NCI-H1092 (cell line): ENCODE results near the gene ERBB4.

Source experiments
- DNase-seq: peaks from one replicate; lab custom pipeline; 2025; lab: John Stamatoyannopoulos, UW

ERBB4 gene

DNA sequence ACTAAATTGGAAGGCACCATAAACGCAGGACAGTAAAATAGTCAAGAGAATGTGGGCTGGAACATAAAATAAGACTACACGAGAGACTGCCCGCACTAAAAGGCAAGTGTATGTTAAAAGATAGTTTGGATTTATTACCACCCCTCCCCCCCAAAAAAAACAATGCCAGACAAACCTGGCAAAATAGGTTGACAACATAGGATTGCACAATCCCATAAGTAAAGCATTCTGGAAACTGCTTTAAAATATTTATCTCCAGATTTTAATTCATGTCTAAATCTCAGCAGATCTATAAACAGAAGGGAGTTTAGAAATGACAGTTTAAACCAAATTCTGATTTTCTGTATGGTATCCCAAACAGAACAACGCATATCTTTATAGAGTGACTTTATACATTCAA is 455.1 kb downstream of the ERBB4 start:
- DNase-seq: no peak

DNA sequence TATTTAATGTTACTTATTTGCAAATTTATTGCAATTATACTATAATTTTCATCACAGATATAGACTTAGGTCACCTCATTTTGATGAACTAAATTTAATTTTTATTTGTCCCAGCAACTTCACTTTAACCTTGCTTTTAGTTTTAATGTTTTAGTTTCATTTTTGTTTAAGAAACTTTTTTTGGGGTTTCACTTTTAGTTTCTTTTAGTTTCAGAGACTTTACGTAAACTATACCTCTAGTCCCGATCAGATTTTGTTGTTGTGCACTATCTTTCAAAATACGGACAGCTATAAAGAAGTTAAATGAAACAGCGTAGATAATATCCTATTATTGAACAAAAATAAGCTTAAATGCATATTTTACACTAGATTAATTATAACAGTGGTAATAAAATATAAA is 460.5 kb downstream of the ERBB4 start:
- no peak for DNase-seq

DNA sequence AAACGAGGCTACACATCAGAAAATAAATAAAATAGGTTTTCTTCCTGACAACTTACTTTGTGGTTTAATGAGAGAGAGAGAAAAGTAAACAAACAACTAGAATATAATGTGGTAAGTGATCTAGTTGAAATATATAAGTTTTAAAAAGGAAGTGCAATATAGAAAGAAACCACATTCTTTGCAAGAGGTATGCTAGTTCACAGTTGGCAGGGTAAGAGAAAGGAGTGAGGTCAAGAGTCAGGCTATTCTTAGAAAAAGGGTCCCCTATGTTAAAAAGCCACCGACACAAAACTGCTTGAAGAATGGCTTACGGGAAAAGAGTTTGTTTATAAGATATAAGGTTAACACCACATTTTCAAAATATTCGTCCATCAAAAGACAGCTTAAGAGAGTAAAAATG is 462.1 kb downstream of the ERBB4 start:
- DNase-seq: no peak

DNA sequence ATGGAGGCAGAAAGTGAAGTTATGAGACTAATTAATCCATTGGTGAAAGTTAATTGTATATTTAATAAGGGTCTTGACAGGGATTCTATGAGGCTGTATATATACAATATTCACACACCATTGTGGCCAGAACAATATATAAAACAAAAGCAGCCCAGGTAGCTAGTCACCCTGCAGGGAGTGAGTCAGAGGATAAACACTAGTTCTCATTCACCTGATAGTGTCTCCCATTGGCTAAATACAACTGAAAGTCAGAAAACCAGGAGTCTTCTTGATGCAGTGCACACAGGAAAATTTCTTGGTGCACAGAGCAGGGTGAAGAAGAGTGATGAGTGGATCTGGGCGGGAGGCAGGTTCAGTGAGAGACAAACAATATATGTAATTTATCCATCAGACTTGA is 465.2 kb downstream of the ERBB4 start:
- DNase-seq: no peak

DNA sequence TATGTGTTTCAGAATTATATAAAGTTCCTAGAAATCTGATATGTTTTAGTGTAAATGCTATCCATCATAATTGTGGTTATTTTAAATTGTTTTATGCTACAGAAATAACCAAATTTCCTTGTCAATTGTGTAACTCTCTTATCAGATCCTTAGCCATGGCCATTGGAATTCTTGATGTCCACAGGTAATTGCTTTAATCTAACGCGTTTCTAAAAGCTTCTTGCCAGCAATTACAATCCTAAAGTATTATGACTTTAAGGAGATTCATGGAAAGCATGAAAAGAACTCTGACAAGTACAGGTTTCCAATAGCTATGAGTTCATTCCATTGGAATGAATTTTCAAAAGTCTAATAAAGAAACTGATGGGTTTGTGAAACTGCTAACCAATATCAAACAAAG is 472.1 kb downstream of the ERBB4 start:
- DNase-seq: no peak

DNA sequence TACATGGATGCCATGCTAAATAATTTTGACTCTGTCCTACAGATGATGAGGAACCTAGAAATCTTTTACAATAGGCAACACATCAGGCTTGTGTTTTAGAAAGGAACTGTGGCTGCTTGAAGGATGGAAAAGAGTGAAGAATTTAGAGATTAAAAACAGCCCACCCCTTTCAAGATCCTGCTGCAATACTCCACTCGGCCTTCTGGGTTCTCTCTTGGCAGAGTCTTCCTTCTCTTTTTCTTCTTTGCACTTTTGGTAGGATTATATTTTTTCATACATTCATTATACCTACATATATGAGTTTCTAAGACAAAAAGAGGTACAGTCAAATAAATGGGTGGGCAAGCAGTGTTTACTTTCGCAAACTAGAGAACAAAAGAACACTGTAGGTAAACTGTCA is 474.3 kb downstream of the ERBB4 start:
- DNase-seq: no peak

DNA sequence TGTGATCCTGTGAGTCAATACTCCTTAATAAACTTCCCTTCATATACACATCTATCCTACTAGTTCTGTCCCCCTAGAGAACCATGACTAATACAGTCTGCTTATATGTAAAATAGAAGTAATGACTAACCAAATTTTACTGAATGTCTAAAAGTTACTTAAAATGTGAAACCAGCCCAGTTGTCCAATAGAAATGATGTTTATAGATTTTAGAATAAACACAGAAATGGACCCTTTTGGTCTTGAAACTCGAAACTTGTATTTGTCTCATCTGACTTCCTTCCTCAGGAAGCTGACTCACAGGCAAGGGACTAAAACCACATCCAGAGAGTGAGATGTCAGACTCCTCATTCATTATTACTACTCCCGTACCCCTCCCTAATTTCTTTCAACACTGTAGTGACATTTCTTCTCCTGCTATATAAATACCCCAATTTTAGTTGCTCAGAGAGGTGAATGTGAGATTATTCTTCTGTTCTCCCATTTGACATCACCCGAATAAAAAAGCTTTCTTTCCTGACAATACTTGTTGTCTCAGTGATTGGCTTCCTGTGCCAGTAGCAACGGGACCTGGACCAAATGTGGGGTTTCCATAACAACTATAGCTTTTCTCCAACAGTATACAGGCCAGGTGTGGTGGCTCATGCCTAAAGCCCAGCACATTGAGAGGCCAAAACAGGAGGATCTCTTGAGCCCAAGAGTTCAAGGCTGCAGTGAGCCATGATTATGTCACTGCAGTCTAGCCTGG is 486.0 kb downstream of the ERBB4 start:
- DNase-seq: no peak

DNA sequence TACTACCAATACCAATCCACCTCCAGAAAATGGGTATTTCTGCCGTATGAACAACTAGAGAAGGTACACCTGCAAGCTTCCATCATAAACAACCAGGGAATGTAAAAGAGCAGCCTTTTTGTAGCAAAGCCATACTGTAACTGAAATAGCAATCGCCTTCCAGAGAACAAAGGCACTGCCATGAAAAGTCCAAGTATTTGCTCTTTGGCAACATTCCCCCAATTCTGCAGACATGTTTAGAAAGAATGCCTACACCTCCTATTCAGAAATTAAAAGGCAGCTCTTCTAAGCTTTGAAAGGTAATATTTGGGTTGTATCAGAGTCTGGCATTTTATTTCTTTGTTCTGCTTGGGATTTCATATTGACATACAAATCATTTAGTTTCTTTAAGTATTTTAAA is 487.7 kb downstream of the ERBB4 start:
- no peak for DNase-seq

DNA sequence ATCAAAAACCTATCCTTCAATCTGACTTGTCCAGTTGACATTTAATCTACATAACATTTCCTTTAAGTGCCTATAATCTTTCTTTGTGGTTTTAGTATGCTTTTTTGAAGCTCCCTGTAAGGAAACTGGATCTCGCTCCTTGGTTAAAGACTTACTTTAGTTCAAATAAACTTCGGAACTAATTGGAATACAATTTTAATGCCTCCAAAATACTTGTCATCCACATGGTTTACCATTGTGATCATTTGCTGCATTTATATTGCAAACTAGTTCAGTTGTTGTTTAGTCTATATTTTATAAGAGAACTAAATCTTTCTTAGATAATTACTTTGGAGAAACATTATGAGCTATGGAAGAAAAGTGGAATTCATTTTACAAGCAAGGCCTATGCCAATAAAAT is 496.0 kb downstream of the ERBB4 start:
- no peak for DNase-seq

DNA sequence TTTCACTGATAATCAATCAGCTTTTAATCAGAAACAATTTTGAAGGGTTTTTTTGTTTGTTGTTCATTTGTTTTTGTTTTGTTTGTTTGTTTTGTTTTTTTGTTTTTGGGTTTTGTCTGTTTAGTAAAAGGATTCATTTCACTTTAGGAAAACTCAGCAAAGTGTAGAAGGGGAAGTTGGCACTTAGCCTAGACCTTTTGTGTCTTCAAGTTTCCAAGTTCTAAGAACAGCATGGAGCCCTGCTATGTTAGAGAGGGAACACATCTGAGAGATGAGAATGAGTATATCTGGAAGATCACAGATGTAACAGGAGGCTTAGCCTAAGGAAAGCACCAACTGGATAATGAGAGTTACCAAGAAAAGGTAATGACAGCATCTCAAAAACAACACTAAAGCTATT is 501.5 kb downstream of the ERBB4 start:
- no peak for DNase-seq

DNA sequence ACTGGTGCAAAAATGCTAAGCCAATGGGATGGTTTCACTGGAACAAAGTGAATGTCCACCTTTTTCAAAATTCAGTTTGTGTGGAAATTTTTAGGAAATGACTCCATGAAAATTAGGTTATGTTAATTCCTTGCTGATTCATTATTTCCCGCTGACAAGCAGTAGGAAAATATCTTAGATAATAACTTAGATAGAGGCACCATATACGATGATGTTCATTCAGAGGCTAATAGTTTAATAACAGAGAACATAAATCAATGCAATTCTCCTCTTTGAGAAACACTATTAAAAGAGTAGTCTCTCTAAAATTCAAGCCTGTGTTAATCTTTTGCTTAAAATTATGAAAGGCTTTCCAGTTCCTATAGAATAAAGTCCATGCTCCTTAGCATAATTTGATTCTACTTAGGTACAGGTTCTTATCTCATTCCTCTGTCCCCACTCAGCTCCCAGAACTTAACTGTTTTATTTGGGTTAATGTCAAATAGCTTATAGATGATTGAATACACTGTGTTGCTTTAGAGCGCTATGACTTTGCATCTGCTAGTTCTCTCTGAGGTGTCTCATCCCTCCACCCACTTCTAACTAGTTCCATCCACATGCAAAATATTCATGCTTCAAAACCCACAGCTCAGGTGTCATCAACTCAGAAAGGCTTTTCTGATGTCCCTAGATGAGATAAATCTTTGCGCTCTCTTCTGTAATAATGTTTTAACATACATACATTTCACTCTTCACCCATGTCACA is 503.6 kb downstream of the ERBB4 start:
- no peak for DNase-seq

DNA sequence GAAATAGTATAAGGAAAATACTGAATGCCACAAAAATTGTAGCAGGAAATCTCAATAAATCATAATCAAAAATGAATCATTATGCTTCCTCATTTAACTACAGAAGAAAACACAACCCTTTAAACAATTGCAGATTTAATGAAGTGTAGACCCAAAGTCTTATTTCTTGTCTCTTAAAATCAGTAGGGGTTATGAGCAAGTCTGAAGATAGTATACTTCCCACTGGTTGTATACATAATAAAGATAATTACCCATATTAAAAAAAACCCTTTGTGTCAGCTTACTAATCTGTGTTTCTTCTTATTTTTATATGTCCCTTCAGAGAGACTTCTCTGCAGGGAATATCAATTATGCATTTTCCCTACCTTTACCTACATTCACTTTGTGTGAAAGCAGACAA is 504.7 kb downstream of the ERBB4 start:
- no peak for DNase-seq

DNA sequence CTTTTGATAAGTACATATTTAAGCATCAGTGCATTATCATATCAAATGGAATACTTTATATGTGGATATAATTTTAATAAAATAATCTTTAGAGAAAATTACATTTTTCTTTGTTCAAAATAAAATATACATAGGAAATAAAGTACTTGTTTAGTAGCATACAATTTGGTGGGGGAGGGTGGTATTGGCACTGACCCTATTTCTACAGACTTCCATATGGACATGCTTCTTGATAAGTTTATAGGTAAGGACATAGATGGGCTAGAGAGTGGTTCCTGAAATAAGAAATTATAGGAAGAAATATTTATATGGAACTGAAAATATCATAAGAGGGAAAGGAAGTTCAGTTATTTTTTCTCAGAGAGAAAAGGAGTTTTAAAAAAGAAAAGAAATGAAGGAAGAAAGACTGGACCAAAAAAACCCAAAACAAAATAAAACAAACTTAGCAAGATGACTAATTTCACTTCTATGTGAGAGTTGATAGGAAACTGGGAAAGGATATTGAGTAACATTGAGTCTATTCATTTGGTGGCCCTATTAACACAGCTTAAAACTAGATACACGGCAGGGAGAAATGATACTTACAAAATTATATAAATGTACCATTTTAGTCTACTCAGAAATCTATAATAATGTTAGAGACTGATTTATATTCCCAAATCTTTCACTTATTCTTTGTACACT is 505.9 kb downstream of the ERBB4 start:
- no peak for DNase-seq

DNA sequence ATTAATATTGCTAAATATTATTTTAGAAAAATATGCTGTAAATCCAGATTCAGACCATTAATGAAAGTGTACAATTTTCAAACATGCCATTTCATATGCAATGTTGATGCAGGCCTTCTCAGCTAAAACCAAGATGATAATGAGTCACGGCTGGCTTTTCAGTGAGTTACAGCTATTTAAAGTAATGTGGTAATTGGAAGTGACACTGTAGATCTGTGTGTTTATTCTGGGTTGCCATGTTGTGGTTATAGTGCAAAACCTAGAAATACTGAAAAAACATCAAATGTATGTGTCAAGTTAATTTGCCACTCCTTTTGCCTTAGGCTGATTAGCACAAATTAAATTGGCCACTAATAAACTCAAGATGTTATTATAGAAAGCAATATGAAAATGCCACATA is 506.6 kb downstream of the ERBB4 start:
- no peak for DNase-seq

DNA sequence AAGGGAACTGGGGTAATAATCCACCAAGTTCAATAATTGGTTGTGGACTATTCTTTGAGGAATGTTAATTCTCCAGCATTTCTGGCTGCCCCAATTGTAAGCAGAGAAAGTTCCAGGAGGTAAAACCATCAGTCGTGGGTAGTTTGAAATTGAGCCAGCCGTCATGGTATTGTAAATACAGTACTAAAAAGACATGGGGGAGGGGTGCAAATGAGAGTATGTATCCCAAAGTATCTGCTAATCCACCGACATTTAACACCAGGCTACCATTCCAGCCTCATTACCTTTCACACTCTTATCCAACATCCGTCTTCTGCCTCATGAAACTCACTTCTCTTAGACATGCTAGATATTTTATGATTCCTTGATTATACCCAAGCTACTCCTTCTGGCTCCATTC is 507.9 kb downstream of the ERBB4 start:
- no peak for DNase-seq

DNA sequence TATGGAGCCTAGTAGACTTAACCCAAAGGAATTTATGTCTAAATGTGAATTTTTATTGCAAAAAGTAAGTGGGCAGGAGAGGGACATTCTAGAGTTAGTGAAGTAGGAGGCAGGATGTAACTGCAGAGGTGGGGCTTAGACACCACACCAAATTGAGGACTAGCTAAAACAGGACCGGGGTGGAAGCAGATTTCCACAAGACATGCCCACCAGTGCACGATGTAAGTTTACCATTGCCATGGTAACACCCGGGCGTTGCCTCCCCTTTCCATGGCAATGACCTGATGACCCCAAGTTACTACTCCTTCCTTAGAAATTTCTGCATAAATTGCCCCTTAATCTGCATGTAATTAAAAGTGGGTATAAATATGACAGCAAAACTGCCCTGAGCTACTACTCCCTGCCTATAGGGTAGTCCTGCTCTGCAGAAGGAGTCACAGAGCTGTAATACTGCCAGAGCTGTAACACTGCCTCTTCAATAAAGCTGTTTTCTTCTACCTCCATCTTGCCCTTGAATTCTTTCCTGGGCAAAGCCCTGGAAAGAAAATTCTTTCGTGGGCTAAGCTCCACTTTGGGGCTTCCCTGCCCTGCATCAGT is 509.7 kb downstream of the ERBB4 start:
- DNase-seq: no peak

DNA sequence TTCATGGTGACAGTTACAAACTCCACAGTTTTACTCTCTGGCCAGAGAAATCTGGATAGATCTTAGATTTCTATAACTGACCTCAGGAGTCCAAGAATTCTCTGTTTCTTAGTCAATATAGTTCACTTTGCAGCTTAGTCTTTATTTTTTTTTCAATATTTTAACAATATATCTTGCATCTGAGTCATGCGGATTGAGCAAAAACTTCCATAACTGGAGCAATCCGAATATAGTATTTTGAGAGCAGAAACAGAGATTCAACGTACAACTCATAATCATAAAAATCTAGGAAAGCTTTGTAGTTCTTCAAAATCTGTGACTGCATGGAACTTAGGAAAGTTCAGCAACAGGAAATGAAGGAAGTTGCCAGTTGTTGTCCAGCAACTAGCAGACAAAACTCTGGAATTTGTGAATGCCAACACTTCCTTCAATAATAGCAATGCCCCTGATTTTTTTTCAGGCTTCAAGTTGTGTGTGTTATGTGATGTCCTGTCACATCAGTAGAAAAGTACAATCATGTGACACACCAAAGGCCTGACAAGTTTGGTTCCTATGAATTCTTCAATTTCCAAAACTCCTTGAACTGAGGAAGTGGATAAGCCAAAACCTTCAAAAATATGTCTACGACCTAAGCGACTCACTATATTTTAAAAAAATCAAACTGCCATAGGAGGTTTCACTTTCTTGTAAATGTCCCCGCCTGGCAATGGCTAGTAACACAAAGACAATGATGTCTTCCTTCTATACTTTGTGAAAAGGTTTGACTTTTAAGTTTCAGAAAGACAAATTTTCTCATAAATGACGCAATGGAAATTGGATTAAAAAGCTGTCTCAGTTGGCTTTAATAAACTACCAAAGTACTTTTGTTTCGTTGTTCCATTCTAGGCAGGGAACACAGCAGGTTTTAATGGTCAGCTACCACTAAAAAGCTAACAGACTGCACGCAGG is 510.6 kb downstream of the ERBB4 start:
- no peak for DNase-seq

DNA sequence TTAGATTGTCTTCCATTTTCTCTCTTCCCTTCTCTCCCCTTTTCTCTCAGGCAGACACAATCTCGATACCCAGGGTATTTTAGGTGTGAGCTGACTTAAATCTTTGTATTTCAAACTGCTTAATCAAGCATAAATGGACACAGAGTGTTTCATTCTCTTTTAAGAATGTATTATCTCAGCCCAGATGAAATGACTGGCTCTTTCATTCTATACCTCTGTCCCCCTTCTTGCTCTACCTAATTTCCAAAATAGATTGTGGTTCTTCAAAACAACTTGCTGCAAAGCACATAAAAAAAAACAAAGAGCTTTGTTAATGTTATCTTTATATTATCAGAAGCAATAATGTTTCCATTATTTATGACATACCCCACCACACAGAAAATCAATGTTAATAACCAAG is 514.6 kb downstream of the ERBB4 start:
- DNase-seq: no peak

DNA sequence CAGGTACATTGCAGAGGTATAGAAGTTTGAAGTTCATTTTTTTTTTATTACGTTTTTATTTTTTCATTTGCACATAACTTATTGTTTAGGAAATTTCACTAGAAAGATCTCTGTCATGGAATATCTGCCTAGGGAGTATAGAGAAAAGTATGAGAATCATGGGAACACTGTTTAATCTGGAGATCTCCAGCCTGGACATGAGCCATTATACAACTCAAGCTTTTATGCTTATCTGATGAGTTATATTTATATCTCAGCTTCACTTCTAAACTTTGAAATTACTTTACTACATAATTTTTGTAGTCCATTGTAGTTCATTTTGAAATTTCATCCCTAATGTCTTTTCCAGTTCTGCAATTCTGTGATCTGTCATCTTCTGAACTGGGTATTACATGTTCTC is 515.6 kb downstream of the ERBB4 start:
- DNase-seq: no peak

DNA sequence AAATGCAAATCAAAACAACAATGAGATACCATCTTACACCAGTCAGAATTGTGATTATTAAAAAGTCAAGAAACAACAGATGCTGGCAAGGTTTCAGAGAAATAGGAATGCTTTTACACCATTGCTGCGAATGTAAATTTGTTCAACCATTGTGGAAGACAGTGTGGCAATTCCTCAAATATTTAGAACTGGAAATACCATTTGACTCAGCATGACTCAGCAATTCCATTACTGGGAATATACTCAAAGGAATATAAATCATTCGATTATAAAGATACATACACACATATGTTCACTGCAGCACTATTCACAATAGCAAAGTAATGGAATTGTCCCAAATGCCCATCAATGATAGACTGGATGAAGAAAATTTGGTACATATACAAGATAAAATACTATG is 516.7 kb downstream of the ERBB4 start:
- no peak for DNase-seq

DNA sequence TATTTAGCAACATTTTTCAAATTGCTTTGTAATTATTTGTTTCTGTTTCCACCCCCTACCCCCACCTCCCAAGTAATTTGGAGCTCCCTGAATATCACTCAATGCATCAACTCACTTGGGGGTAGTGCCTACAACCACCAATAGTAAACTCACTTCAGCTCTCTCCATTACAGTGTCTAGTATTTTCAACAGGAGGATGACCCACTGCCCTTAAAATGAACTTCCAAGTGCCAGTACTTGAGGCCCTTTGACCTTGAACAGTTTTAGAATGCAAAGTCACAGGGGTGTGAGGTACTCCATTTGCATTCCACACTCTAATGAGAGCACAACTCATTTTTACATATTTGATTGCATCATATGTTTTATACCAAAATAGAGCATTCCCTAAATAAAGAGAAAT is 523.0 kb downstream of the ERBB4 start:
- DNase-seq: no peak

DNA sequence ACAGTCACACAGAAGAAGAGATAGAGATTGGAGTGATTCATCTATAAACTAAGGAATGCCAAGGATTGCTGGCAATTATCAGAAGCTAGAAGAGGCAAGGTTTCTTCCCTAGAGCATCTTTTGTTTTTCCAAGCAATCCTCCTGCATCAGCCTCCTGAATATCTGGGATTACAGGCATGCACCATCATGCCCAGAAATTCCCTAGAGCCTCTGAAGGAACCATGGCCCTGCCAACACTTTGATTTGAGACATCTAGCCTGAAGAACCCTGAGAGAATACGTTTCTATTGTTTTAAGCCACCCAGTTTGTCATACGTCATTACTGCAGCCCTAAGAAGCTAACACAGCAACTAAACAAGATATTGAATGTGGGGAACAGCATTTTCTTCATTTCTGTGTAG is 525.0 kb downstream of the ERBB4 start:
- DNase-seq: no peak
